ENCODE measurements around the gene HUS1.

Gene HUS1

DNA sequence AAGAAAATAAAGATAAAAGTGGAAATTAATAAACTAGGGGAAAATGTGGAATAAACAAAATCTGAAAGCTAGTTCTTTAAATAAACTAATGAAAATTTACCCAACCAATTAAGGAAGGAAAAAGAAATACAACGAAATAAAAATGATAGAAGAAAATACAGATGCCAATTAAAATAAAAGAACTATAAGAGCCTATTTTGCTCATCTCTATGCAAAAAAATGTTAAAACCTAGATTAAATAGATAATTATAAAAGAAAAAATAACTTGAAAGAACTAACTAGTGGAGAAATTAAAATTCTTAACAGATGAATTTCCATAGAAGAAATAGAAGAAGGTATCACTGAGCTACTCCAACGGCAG lies 63.8 kb downstream of the HUS1 start:
- TF ChIP-seq, protein P1, sequence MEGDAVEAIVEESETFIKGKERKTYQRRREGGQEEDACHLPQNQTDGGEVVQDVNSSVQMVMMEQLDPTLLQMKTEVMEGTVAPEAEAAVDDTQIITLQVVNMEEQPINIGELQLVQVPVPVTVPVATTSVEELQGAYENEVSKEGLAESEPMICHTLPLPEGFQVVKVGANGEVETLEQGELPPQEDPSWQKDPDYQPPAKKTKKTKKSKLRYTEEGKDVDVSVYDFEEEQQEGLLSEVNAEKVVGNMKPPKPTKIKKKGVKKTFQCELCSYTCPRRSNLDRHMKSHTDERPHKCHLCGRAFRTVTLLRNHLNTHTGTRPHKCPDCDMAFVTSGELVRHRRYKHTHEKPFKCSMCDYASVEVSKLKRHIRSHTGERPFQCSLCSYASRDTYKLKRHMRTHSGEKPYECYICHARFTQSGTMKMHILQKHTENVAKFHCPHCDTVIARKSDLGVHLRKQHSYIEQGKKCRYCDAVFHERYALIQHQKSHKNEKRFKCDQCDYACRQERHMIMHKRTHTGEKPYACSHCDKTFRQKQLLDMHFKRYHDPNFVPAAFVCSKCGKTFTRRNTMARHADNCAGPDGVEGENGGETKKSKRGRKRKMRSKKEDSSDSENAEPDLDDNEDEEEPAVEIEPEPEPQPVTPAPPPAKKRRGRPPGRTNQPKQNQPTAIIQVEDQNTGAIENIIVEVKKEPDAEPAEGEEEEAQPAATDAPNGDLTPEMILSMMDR (IDR thresholded peaks at IDR 0.05), result no peak
- Histone ChIP-seq H3K9me3 (ENCODE audit: control insufficient read depth, low read length) (no peaks in the 10 kb centered on the region), H3K27ac (no peak overlapping the region), H3K4me1 (no peaks in the 10 kb centered on the region), H3K9ac (no peak overlapping the region), H3K79me2 (no peaks in the 10 kb centered on the region), H2AFZ (no peak overlapping the region), H3K4me3 (ENCODE audit: low read depth, low read length) (no peak overlapping the region), H3K4me2 (ENCODE audit: low read length) (no peak overlapping the region), H3K36me3 (ENCODE audit: control insufficient read depth, insufficient read depth, low read length) (no peaks in the 10 kb centered on the region), H3K27me3 (ENCODE audit: control insufficient read depth, insufficient read depth, low read length) (no peaks in the 10 kb centered on the region)

DNA sequence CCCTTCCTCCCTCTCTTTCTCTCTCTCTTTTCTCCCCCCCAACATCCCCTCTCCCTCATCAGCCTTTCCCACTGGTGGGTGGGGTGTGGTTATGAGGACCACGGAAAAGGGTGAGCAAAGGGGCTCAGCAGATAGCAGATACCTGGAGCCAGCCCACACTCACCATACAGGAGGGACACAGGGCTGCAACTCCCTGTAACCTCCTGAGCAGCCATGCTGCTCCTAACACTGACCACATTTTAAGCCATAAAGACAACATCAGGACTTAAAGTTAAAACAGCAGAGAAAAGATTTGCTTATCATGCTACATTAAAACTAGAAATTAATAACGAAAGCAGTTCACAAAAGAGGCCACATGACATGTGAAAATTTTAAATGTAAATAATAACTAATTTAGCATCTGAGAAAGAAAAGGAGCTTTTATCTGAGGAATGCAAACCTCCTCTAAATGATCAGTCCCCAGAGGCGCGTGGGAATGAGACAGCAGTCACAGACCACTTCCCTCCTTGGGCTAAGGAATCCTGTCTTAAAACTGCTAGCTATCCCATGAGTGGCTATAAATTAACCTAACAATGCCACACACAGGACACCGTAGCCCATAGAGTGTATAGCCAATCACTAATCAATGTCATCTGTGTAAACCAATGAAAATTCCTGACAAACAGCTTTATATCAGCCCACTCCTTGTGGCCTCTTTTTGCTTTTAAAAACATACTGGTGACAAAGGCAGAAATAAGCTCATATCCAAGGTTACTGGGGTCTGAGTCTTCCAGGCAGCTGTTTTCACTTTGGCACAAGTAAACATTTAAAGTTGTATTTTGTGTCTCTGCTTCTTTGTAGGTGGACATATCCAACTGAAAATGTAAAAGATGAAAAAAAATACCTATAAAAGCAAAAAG lies 64.4 kb downstream of the HUS1 start:
- H3K4me2 ChIP-seq (ENCODE audit: low read length), result no peak overlapping the region
- TF ChIP-seq, protein P1 (IDR thresholded peaks at IDR 0.05), result no peak
- no peaks in the 10 kb centered on the region for H3K79me2 ChIP-seq
- no peaks in the 10 kb centered on the region for H3K4me1 ChIP-seq
- no peaks in the 10 kb centered on the region for H3K36me3 ChIP-seq (ENCODE audit: control insufficient read depth, insufficient read depth, low read length)
- H2AFZ ChIP-seq, result no peak overlapping the region
- H3K9ac ChIP-seq, result no peak overlapping the region
- no peaks in the 10 kb centered on the region for H3K27me3 ChIP-seq (ENCODE audit: control insufficient read depth, insufficient read depth, low read length)
- no peak overlapping the region for H3K27ac ChIP-seq
- no peaks in the 10 kb centered on the region for H3K9me3 ChIP-seq (ENCODE audit: control insufficient read depth, low read length)
- H3K4me3 ChIP-seq (ENCODE audit: low read depth, low read length), result no peak overlapping the region
